ENCODE results near the gene FSHB. TPM values are rescaled to one million over a fixed set of nuclear protein-coding genes. Genes with fewer than 3 reads are reported as not detected.
"Not testable (repeated sequence)": the region's sequence is repeated elsewhere in the genome, so short reads cannot be mapped to it uniquely, and the experiment has no call there.

Gene FSHB
- total RNA-seq, 4 donors from 2014 or later, result not detected

- Histone ChIP-seq H3K4me3 (no peak overlapping the region), H3K9me3 (no peaks in the 10 kb centered on the region), H3K27ac (no peak overlapping the region), H3K27me3 (no peaks in the 10 kb centered on the region), H3K4me1 (no peaks in the 10 kb centered on the region), H3K36me3 (no peaks in the 10 kb centered on the region)
- TF ChIP-seq CTCF (IDR thresholded peaks at IDR 0.05 in 4 of 5, conservative IDR thresholded peaks at IDR 0.05 in 1 of 5) (no peak), POLR2A (IDR thresholded peaks at IDR 0.05) (no peak)
- ATAC-seq (no peak), DNase-seq (no peak)
- in situ Hi-C loops (cut with MboI; ENCODE audit: low sequenced_read_pairs in 4 of 4) (no loop called here), intact Hi-C loops (cut with DNase I; ENCODE audit: low total_unique reads) (no loop called here)
Observed at GRCh38 chr11:30257058-30257457, 26.2 kb downstream of the FSHB start.

DNA sequence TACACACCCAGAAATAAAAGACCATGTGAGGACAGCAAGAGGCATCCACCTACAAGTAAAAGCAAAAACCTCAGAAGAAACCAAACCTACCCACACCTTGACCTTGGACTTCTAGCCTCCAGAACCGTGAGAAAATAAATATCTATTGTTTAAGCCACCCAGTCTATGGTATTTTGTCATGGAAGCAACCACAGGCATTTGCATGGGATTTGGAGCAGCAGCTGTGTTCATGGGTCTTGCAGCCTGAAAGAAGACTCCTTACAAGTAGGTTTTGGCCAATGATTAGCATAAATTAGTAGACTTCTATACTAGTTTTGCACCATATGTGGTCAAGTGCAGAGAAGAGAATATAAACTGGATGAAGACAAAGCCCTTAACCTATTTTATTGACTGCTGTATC is 27.9 kb downstream of the FSHB start:
- TF ChIP-seq POLR2A (IDR thresholded peaks at IDR 0.05), result no peak
- no peak for TF ChIP-seq CTCF (IDR thresholded peaks at IDR 0.05 in 4 of 5, conservative IDR thresholded peaks at IDR 0.05 in 1 of 5)
- no peaks in the 10 kb centered on the region for H3K36me3 ChIP-seq

DNA sequence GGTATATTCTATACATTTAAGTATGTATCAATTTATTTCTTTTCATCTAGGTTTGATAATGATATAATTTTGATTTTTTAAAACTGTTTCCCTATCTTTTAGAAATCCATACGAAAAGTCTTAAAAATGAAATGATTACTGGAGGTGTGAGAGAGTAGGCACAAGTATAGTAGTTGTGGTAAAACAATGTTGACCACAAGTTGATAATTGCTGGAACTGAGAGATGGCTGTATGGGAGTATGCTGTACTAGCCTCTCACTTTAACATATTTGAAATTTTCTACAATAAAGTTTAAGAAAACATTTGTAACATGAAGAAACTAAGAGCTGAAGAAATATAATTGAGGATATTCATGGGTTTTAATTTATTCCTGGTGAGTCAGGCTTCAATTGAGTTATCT is 30.0 kb downstream of the FSHB start:
- H3K9me3 ChIP-seq, result no peaks in the 10 kb centered on the region
- H3K27me3 ChIP-seq, result no peaks in the 10 kb centered on the region
- intact Hi-C loops (cut with DNase I; ENCODE audit: low total_unique reads) (no loop called here), in situ Hi-C loops (cut with MboI; ENCODE audit: low sequenced_read_pairs in 4 of 4) (no loop called here)
- H3K27ac ChIP-seq, result no peak overlapping the region
- no peaks in the 10 kb centered on the region for H3K36me3 ChIP-seq
- DNase-seq, result no peak
- TF ChIP-seq POLR2A (IDR thresholded peaks at IDR 0.05) (no peak), CTCF (IDR thresholded peaks at IDR 0.05 in 4 of 5, conservative IDR thresholded peaks at IDR 0.05 in 1 of 5) (no peak)
- no peak for ATAC-seq
- no peaks in the 10 kb centered on the region for H3K4me1 ChIP-seq
- no peak overlapping the region for H3K4me3 ChIP-seq

More for the DNA sequence above, 27.9 kb downstream of the FSHB start:
- Histone ChIP-seq H3K4me1 (no peaks in the 10 kb centered on the region), H3K4me3 (no peak overlapping the region), H3K9me3 (no peaks in the 10 kb centered on the region), H3K27ac (no peak overlapping the region), H3K27me3 (no peaks in the 10 kb centered on the region)
- intact Hi-C loops (cut with DNase I; ENCODE audit: low total_unique reads), result no loop called here
- in situ Hi-C loops (cut with MboI; ENCODE audit: low sequenced_read_pairs in 4 of 4), result no loop called here
- ATAC-seq, result no peak
- DNase-seq, result no peak

DNA sequence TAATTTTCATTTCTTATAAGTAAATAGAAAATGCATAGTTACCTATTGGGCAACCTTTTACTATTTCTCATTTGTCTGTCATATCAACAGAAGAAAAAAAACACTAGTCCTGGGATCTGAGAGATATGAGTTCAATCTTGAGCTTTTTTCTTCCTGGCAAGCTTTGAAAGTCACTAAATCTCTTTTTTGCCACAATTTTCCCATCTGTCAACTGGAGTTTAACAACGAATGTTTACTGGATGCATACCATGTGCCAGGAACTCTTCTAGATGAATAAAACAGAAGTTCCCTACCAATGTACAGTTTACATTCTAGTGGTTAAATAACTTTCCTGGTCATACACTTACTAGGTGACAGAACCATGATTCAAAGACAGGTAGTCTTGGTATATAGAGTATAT is 31.0 kb downstream of the FSHB start:
- no peak for DNase-seq
- ATAC-seq, result no peak
- H3K27ac ChIP-seq, result no peak overlapping the region
- no peaks in the 10 kb centered on the region for H3K4me1 ChIP-seq
- no peaks in the 10 kb centered on the region for H3K9me3 ChIP-seq
- intact Hi-C loops (cut with DNase I; ENCODE audit: low total_unique reads) (no loop called here), in situ Hi-C loops (cut with MboI; ENCODE audit: low sequenced_read_pairs in 4 of 4) (no loop called here)
- H3K4me3 ChIP-seq, result no peak overlapping the region
- H3K36me3 ChIP-seq, result no peaks in the 10 kb centered on the region
- H3K27me3 ChIP-seq, result no peaks in the 10 kb centered on the region
- no peak for TF ChIP-seq CTCF (IDR thresholded peaks at IDR 0.05 in 4 of 5, conservative IDR thresholded peaks at IDR 0.05 in 1 of 5)

DNA sequence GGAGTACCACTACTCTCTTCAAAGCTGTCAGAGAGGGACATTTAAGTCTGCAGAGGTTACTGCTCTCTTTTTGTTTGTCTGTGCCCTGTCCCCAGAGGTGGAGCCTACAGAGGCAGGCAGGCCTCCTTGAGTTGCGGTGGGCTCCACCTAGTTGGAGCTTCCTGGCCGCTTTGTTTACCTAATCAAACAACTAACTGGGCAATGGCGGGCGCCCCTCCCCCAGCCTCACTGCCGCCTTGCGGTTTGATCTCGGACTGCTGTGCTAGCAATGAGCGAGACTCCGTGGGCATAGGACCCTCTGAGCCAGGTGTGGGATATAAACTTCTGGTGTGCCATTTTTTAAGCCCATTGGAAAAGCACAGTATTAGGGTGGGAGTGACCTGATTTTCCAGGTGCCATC is 37.8 kb downstream of the FSHB start:
- DNase-seq; H3K4me3 ChIP-seq; H3K36me3 ChIP-seq; H3K27me3 ChIP-seq; ATAC-seq; H3K27ac ChIP-seq; in situ Hi-C loops (cut with MboI; ENCODE audit: low sequenced_read_pairs in 4 of 4); H3K4me1 ChIP-seq; H3K9me3 ChIP-seq; intact Hi-C loops (cut with DNase I; ENCODE audit: low total_unique reads): not testable (repeated sequence)

All from gastrocnemius medialis (tissue), 4 donors.